IMR-90 (cell line): ENCODE results near the gene UBA1. TPM values are rescaled to one million over a fixed set of nuclear protein-coding genes. Genes with fewer than 3 reads are reported as not detected.

Experiments used
- ATAC-seq: fragments of 200-7000 bp; cut with Tn5 transposase; 2 replicates; pipeline ENCODE4 v1.9.1; 2020; ENCODE audit warnings: low read depth, mild to moderate bottlenecking, moderate library complexity
- BruUV-seq: library from RNA; stranded (reverse); fragments of 400-500 nt; replicated peaks from 2 replicates; lab custom pipeline; 2021; lab: Mats Ljungman, UMichigan
- CTCF ChIA-PET: fragments of 300-600 bp; formaldehyde crosslinking; extraction: SDS; loops from one replicate; lab custom pipeline; 2021; ENCODE audit warnings: antibody characterized with exemption; lab: Yijun Ruan, JAX
- POLR2A ChIA-PET: fragments of 300-600 bp; sonication (Branson Sonifier 250); formaldehyde crosslinking; loops from one replicate; lab custom pipeline; 2022; ENCODE audit warnings: antibody characterized with exemption; ENCODE audit not compliant: unreplicated experiment; lab: Charles Lee
- DNase-seq: peaks from one replicate; pipeline ENCODE4 v3.0.0; 2013
- H2AFZ ChIP-seq: replicated peaks from 2 replicates; pipeline ENCODE3; 2013; ENCODE audit warnings: low read length, mild to moderate bottlenecking; ENCODE audit not compliant: poor library complexity
- H2AK5ac ChIP-seq: 2 replicates; pipeline ENCODE4 v1.6.1; 2013; ENCODE audit warnings: low read depth, low read length, inconsistent platforms
- H2AK9ac ChIP-seq: replicated peaks from 2 replicates; pipeline ENCODE3; 2013; ENCODE audit warnings: mild to moderate bottlenecking, low read depth, low read length, moderate library complexity; ENCODE audit not compliant: poor library complexity
- H2BK120ac ChIP-seq: 2 replicates; pipeline ENCODE4 v1.6.1; 2013; ENCODE audit warnings: low read depth, low read length, inconsistent platforms
- H2BK15ac ChIP-seq: 3 replicates; pipeline ENCODE4 v1.6.1; 2013; ENCODE audit warnings: low read depth, low read length, inconsistent platforms
- H2BK20ac ChIP-seq: 2 replicates; pipeline ENCODE4 v1.6.1; 2013; ENCODE audit warnings: low read depth, mild to moderate bottlenecking, inconsistent platforms, low read length, moderate library complexity
- H2BK5ac ChIP-seq: 2 replicates; pipeline ENCODE4 v1.6.1; 2013; ENCODE audit warnings: mild to moderate bottlenecking, low read depth, low read length, inconsistent platforms; ENCODE audit not compliant: poor library complexity, severe bottlenecking
- H3K14ac ChIP-seq: replicated peaks from 2 replicates; pipeline ENCODE4 v1.6.1; 2013; ENCODE audit warnings: low read depth, low read length, inconsistent platforms
- H3K18ac ChIP-seq: 2 replicates; pipeline ENCODE4 v1.6.1; 2013; ENCODE audit warnings: low read depth, low read length, control low read depth
- H3K23ac ChIP-seq: 2 replicates; pipeline ENCODE4 v1.6.1; 2013; ENCODE audit warnings: low read depth, low read length, inconsistent platforms
- H3K27ac ChIP-seq: 2 replicates; pipeline ENCODE4 v1.5.1; 2013; ENCODE audit warnings: mild to moderate bottlenecking, control low read depth, low read length; ENCODE audit not compliant: insufficient read depth
- H3K27me3 ChIP-seq: 2 replicates; pipeline ENCODE4 v1.6.1; 2013; ENCODE audit warnings: low read length; ENCODE audit not compliant: control insufficient read depth, insufficient read depth
- H3K36me3 ChIP-seq: 2 replicates; pipeline ENCODE4 v1.6.1; 2013; ENCODE audit warnings: low read length, mixed read lengths; ENCODE audit not compliant: control insufficient read depth, insufficient read depth
- H3K4ac ChIP-seq: 2 replicates; pipeline ENCODE4 v1.6.1; 2013; ENCODE audit warnings: low read depth, low read length, inconsistent platforms
- H3K4me1 ChIP-seq: 2 replicates; pipeline ENCODE4 v1.6.1; 2013; ENCODE audit warnings: low read length, mixed read lengths; ENCODE audit not compliant: control insufficient read depth, insufficient read depth
- H3K4me2 ChIP-seq: 2 replicates; pipeline ENCODE4 v1.6.1; 2013; ENCODE audit warnings: low read depth, mild to moderate bottlenecking, control low read depth, low read length, moderate library complexity
- H3K4me3 ChIP-seq: 2 replicates; pipeline ENCODE4 v1.5.1; 2013; ENCODE audit warnings: low read depth, mild to moderate bottlenecking, control low read depth, low read length, moderate library complexity; ENCODE audit not compliant: insufficient read depth
- H3K56ac ChIP-seq: 2 replicates; pipeline ENCODE4 v1.6.1; 2013; ENCODE audit warnings: low read length, inconsistent platforms; ENCODE audit not compliant: insufficient read depth; ENCODE audit errors: extremely low read depth
- H3K79me1 ChIP-seq, 2 experiments: 2 replicates each; pipeline ENCODE4 v1.6.1; 2013; ENCODE audit warnings: low read length in 2 of 2, inconsistent platforms in 1 of 2, low read depth in 1 of 2
- H3K9ac ChIP-seq: 2 replicates; pipeline ENCODE4 v1.6.1; 2013; ENCODE audit warnings: low read depth, low read length, control low read depth
- H3K9me1 ChIP-seq: 2 replicates; pipeline ENCODE4 v1.6.1; 2013; ENCODE audit warnings: low read length, inconsistent platforms; ENCODE audit not compliant: insufficient read depth
- H3K9me3 ChIP-seq: 2 replicates; pipeline ENCODE4 v1.6.1; 2013; ENCODE audit warnings: low read length; ENCODE audit not compliant: control insufficient read depth, insufficient read depth
- H4K20me1 ChIP-seq: 2 replicates; pipeline ENCODE4 v1.6.1; 2013; ENCODE audit warnings: low read length, inconsistent platforms; ENCODE audit not compliant: insufficient read depth
- H4K5ac ChIP-seq: 2 replicates; pipeline ENCODE4 v1.6.1; 2013; ENCODE audit warnings: mild to moderate bottlenecking, low read depth, low read length, control low read depth
- H4K8ac ChIP-seq, 2 experiments: 2 replicates each; pipeline ENCODE4 v1.6.1; 2013; ENCODE audit warnings: low read depth in 2 of 2, low read length in 2 of 2, control low read depth in 1 of 2, inconsistent platforms in 1 of 2
- H4K91ac ChIP-seq: 2 replicates; pipeline ENCODE4 v1.6.1; 2013; ENCODE audit warnings: low read depth, low read length, inconsistent platforms; ENCODE audit not compliant: insufficient read depth
- MXI1 ChIP-seq: IDR thresholded peaks from 2 replicates; pipeline ENCODE4 v1.6.1; 2012; ENCODE audit warnings: low read depth, mild to moderate bottlenecking, low read length, moderate library complexity, borderline replicate concordance
- WGBS, 2 experiments: methylation state at CpG; one replicate each; pipeline versions ENCODE4 v1.1.5 to v1.1.7; 2013; ENCODE audit warnings: missing lambda C conversion rate in 2 of 2; ENCODE audit not compliant: insufficient read length in 1 of 2; ENCODE audit errors: extremely low coverage in 2 of 2; 5-methylcytosine and 5-hydroxymethylcytosine counted together
- dilution Hi-C: fragments of 300-500 bp; cut with HindIII; formaldehyde crosslinking; loops from one replicate; pipeline ENCODE4 v1.14.3; 2018; ENCODE audit warnings: low sequenced_read_pairs; ENCODE audit not compliant: unreplicated experiment
- in situ Hi-C: fragments of 300-500 bp; cut with MboI; formaldehyde crosslinking; loops from 3 replicates; pipeline ENCODE4 v1.14.3; 2019; ENCODE audit warnings: low sequenced_read_pairs, inconsistent platforms, mixed read lengths
- intact Hi-C: fragments of 100-400 bp; cut with micrococcal nuclease; formaldehyde crosslinking; loops from 2 replicates; pipeline ENCODE4 v1.10.0; 2022
- polyA plus RNA-seq, 3 experiments: library from polyadenylated mRNA; depleted of rRNA; stranded (reverse); fragments of >200 nt; gene quantifications; 2 replicates each; pipeline ENCODE4 v1.2.3, GENCODE V29; 2012; ENCODE audit warnings: low replicate concordance in 1 of 3
- total RNA-seq: library from RNA; depleted of rRNA; stranded (reverse); fragments of >200 nt; gene quantifications from 2 replicates; pipeline ENCODE4 v1.2.3, GENCODE V29; 2012

Gene UBA1
- total and polyA plus RNA-seq, 2 of the 4 experiments (the other 2 are of a cell fraction): 299 to 343 TPM

DNA sequence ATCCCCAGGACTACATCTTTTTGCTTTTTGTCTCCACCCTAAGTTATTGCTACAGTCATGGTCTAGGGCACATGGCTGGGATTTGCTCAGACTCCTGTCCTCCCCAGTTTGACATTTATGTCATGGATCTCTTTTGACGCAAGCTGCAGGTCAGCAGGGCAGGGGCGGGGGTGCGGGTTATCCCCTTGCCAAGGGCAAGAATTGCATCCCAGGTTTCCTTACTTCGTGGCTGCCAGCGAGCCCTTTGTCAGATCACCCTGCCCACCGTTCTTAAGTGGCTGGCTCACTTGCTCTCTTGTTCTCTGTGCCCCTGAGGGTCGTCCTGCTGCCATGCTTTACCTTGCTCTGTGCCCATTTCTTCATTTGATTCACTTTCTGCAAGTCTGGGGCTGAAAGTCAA, 21.1 kb upstream of the UBA1 start:
- peaks cover 17% of the 10 kb centered on the region; the same call in 1 of the 2 replicates for H3K27me3 ChIP-seq
- H3K36me3 ChIP-seq: peaks cover 44% of the 10 kb centered on the region
- intact Hi-C loops (no loop called here), dilution Hi-C loops (no loop called here), in situ Hi-C loops (no loop called here)
- no peak overlapping the region for H3K18ac ChIP-seq
- no peak overlapping the region for H3K4ac ChIP-seq
- no peak for DNase-seq
- no peak overlapping the region for H3K23ac ChIP-seq
- H3K9me3 ChIP-seq: no peaks in the 10 kb centered on the region
- H3K79me1 ChIP-seq: peaks cover 0 to 7% of the 10 kb centered on the region in 2 experiments; a peak in 1 of 4 replicates
- no peak overlapping the region for H4K8ac ChIP-seq
- no peak overlapping the region for H2BK5ac ChIP-seq
- no peak overlapping the region for H3K4me3 ChIP-seq
- no peak overlapping the region for H4K91ac ChIP-seq
- no peak overlapping the region for H2BK20ac ChIP-seq
- POLR2A ChIA-PET: no interaction called here
- BruUV-seq: no TSS peak
- H3K56ac ChIP-seq: no peak overlapping the region
- H3K4me2 ChIP-seq: no peak overlapping the region
- 0 out of 2 replicates have a peak, but pooled peaks cover 4% of the 10 kb centered on the region for H3K9me1 ChIP-seq
- no peak overlapping the region for H2BK120ac ChIP-seq
- peak overlapping the region; percentile 50 for H2AK9ac ChIP-seq
- no peak for ATAC-seq
- no peak overlapping the region for H2BK15ac ChIP-seq
- TF ChIP-seq MXI1: no peak
- H2AK5ac ChIP-seq: no peak overlapping the region
- no peak overlapping the region for H2AFZ ChIP-seq
- 89% methylated on average over 5 of the region's 7 CpGs; no CpG with 5 or more reads in 1 of the 2 experiments for WGBS, 2 experiments
- H3K27ac ChIP-seq: no peak overlapping the region
- CTCF ChIA-PET: no interaction called here
- H4K20me1 ChIP-seq: peaks cover 22% of the 10 kb centered on the region; the same call in 1 of the 2 replicates
- no peak overlapping the region for H3K9ac ChIP-seq
- no peaks in the 10 kb centered on the region for H3K4me1 ChIP-seq
- no peak overlapping the region for H3K14ac ChIP-seq
- H4K5ac ChIP-seq: no peak overlapping the region
